GM12872 (cell line): Measurements from ENCODE around the gene EPS8.

Experiments
- TF ChIP-seq, protein P1 (sequence below): IDR thresholded peaks from 3 replicates; pipeline ENCODE4 v1.5.1; 2011; ENCODE audit warnings: low read depth, mild to moderate bottlenecking, low read length, moderate library complexity; ENCODE audit not compliant: insufficient read depth

The EPS8 gene

GRCh38 chr12:15827136-15827535, 37.9 kb upstream of the EPS8 start:
- TF ChIP-seq, protein P1, sequence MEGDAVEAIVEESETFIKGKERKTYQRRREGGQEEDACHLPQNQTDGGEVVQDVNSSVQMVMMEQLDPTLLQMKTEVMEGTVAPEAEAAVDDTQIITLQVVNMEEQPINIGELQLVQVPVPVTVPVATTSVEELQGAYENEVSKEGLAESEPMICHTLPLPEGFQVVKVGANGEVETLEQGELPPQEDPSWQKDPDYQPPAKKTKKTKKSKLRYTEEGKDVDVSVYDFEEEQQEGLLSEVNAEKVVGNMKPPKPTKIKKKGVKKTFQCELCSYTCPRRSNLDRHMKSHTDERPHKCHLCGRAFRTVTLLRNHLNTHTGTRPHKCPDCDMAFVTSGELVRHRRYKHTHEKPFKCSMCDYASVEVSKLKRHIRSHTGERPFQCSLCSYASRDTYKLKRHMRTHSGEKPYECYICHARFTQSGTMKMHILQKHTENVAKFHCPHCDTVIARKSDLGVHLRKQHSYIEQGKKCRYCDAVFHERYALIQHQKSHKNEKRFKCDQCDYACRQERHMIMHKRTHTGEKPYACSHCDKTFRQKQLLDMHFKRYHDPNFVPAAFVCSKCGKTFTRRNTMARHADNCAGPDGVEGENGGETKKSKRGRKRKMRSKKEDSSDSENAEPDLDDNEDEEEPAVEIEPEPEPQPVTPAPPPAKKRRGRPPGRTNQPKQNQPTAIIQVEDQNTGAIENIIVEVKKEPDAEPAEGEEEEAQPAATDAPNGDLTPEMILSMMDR = no peak

DNA sequence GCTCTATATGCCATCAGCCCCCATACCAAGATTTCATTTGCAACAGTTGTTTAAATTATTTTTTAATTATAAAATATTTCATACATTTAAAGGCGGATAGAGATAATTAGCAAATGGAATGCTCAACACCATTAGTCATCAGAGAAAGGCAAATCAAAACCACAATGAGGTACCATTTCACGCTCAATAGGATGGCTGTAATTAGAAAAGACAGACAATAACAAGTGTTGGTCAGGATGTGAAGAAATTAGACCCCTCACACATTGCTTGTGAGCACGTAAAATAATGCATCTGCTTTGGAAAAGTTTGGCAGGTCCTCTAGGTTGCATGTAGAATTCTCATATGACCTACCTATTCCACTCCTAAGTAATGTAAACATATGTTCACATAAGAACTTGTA, 35.3 kb upstream of the EPS8 start:
- TF ChIP-seq, protein P1 = no peak

DNA sequence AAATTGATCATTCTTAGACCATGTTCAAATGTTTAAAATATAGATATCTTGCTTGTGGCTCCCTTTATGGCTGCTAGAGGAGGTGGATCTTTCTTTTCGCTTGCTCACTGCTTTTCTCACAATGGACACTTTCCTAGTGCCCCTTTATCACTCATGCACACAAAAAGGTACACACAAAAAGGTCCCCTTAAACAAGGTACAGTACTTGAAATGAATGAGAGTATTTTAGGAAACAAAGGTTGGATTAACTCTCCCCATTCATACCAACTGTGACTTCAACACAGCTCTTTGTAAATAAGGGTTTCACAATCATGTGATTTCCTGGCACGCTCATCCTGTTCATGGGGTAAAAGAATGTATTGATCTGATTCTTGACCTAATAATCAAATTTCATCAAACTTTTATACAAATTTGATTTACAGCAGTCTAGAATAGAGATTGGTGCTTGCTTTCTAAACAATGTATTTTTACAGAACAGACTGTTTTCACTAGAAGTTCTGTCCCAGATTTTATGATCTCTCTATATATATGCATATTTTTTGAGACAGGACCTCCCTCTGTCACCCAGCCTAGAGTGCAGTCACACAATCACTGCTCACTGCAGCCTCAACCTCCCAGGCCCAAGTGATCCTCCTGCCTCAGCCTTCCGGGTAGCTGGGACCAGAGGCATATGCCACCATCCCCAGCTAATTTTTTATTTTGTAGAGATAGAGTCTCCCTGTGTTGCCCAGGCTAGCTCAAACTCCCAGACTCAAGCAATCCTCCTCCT, 34.4 kb upstream of the EPS8 start:
- TF ChIP-seq, protein P1 = no peak

DNA sequence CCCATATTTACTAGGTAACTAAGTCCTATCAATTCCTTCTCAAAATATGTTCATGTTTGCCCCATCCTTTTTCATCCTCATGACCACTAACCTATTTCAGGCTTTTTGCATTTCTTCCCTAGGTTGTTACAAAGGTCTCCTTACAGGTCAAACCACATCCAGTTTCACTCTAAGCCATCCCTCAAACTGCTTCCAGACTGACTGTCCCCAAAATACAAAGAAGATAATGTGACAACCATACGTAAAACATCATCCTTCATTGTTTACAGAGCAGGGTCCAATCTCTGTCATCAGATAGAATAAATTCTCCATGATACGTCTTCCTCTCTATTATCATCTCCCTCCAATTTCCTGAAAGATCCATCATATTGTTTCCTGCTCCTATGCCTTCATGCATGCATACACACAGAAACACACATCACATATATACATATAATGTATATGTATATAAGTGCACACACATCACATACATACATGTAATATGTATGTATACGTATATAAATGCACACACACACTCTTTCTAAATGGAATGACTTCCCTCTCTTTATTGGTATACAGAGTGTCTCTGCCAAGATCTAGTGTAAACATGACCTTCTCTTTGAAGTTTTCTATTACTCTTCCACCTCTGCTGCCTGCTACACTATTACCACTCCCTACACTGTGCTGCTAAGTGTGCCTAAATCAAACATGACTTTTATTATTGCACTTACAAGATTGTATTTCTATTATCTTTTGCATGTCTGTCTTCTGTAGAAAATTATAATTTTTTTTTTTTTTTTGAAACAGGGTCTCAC, 30.7 kb upstream of the EPS8 start:
- TF ChIP-seq, protein P1 = no peak

- TF ChIP-seq, protein P1 = no peak
These were observed 29.2 kb upstream of the EPS8 start for GRCh38 chr12:15818418-15818817.

DNA sequence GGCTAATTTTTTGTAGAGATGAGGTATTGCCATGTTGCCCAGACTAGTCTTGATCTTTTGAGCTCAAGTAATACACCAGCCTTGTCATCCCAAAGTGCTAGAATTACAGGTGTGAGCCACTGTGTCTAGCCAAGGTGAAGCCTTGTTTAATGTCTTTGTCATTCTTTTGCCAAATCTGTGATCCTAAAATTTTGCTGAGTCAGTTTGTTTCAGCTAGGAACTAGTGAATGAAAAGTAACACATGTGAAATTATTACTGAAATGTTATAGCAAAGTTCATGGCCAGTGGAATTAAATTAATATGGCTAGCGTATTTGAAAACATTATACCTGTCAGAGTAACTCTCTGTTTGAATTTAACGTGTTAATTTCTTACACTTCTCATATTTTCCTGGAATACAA, 26.5 kb upstream of the EPS8 start:
- TF ChIP-seq, protein P1 = no peak

- TF ChIP-seq, protein P1 = no peak
These were observed 22.3 kb upstream of the EPS8 start for GRCh38 chr12:15811214-15812127.
